ENCODE results near the gene AIM2.
"Not testable (repeated sequence)": the region's sequence is repeated elsewhere in the genome, so short reads cannot be mapped to it uniquely, and the experiment has no call there.

Gene AIM2

DNA sequence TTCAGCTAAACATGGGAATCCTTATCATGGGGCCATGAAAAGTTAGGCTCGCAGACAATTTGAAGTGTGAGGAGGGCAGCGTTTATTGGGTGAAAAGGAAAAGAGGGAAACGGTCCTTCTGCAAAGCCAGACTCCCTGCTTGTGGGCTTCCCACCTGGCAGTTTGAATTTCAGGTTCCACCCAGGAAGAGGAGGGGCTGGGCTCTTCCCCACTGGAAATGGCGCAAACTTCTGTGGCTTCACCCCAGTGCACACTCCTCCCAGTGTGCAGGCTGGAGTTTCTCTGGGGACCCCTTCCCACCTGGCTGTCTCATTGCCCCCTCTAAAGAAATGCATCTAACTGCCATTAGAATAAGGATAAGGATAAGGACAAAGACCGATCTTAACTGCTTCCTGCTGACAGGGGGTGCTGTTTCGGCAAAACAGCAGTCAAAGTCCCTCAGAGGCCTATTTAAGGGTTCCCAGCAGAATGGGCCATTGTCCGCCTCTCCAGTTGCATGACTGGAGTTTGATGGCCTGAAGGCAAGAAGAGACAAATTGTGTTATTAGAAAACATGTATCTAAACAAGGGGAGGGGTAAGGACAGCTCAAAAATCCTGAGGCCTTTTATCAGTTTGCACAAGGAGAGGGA lies 20.4 kb downstream of the AIM2 start:
- H3K36me3 ChIP-seq (ENCODE audit: control insufficient read depth in 1 of 2, insufficient read depth in 2 of 2, low read length in 2 of 2), result peaks cover 19 to 38% of the 10 kb centered on the region in 2 donors
- H3K9me3 ChIP-seq (ENCODE audit: control insufficient read depth in 1 of 2, low read length in 2 of 2), result no peaks in the 10 kb centered on the region
- H3K9ac ChIP-seq (ENCODE audit: low read depth in 1 of 2, low read length in 2 of 2), result no peak overlapping the region
- H3K27ac ChIP-seq (ENCODE audit: low read depth, low read length), result no peak overlapping the region
- no peaks in the 10 kb centered on the region for H3K27me3 ChIP-seq (ENCODE audit: control insufficient read depth in 1 of 2, insufficient read depth in 2 of 2, low read length in 2 of 2)
- H3K4me3 ChIP-seq (ENCODE audit: low read depth in 1 of 2, low read length in 2 of 2), result no peak overlapping the region
- H3K4me1 ChIP-seq (ENCODE audit: control insufficient read depth in 1 of 2, insufficient read depth in 2 of 2, low read length in 2 of 2), result peaks cover 0 to 8% of the 10 kb centered on the region in 2 donors

DNA sequence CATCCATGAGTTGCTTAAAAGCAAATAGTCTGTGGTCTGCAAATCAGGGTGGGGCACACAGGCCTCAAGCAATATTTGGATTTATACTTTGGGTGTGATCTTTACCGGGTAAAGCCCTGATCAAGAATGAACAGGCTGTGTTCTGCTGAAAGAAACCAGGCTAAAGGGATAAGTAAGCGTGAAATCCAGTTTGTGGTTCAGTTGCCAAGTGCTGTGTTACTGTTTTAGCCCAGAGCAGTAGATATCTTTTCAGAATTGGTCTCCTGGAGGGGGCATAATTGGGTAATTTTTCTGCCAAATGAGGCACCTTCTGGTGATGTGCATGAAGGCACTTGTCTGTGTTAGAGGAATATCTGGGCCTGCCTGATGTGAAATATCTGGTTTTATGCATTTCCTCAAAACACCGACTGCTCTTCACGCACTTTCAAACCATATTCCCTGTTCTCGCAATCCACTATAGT lies 21.4 kb downstream of the AIM2 start:
- H3K4me1 ChIP-seq (ENCODE audit: control insufficient read depth in 1 of 2, insufficient read depth in 2 of 2, low read length in 2 of 2), result peaks cover 0 to 8% of the 10 kb centered on the region in 2 donors
- H3K9ac ChIP-seq (ENCODE audit: low read depth in 1 of 2, low read length in 2 of 2), result no peak overlapping the region
- no peaks in the 10 kb centered on the region for H3K9me3 ChIP-seq (ENCODE audit: control insufficient read depth in 1 of 2, low read length in 2 of 2)
- H3K36me3 ChIP-seq (ENCODE audit: control insufficient read depth in 1 of 2, insufficient read depth in 2 of 2, low read length in 2 of 2), result peaks cover 19 to 48% of the 10 kb centered on the region in 2 donors
- no peak overlapping the region for H3K27ac ChIP-seq (ENCODE audit: low read depth, low read length)
- H3K4me3 ChIP-seq (ENCODE audit: low read depth in 1 of 2, low read length in 2 of 2), result no peak overlapping the region
- H3K27me3 ChIP-seq (ENCODE audit: control insufficient read depth in 1 of 2, insufficient read depth in 2 of 2, low read length in 2 of 2), result no peaks in the 10 kb centered on the region

DNA sequence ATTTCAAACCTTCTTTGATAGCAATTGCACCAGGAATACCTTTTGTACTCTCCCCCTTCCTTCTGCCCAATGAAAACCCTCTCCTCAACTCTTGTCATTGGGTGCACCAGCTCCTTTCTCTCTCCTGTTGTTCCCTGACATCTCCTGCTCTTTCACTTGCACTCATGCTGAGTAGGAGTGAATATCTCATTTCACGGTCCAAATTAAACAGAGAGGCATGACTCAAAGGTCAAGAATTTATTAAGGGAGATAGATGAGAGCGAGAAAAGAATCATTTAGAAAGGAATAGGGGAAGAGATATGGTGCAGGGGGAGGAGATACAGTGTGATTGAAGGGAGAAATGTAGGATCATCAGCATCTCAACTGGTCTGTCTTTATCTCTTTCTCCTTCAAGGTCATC lies 22.1 kb downstream of the AIM2 start:
- peaks cover 0 to 8% of the 10 kb centered on the region in 2 donors for H3K4me1 ChIP-seq (ENCODE audit: control insufficient read depth in 1 of 2, insufficient read depth in 2 of 2, low read length in 2 of 2)
- H3K36me3 ChIP-seq (ENCODE audit: control insufficient read depth in 1 of 2, insufficient read depth in 2 of 2, low read length in 2 of 2), result peaks cover 19 to 53% of the 10 kb centered on the region in 2 donors
- no peak overlapping the region for H3K4me3 ChIP-seq (ENCODE audit: low read depth in 1 of 2, low read length in 2 of 2)

DNA sequence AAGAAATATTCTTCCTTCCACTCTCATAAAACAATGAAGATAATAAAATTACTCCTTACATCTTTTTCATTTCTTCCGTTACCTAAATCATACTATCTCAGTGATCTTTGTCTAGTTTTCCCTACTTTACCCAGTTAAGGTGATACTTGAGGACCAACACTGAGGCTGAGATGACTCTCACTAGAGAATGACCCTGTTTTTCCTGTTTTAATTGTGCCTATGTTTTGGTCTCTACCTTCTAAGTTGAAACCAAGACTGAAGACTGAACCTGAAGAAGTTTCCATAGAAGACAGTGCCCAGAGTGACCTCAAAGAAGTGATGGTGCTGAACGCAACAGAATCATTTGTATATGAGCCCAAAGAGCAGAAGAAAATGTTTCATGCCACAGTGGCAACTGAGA lies 25.1 kb downstream of the AIM2 start:
- H3K9ac ChIP-seq (ENCODE audit: low read depth in 1 of 2, low read length in 2 of 2), result no peak overlapping the region
- H3K4me3 ChIP-seq (ENCODE audit: low read depth in 1 of 2, low read length in 2 of 2), result no peak overlapping the region
- H3K4me1 ChIP-seq (ENCODE audit: control insufficient read depth in 1 of 2, insufficient read depth in 2 of 2, low read length in 2 of 2), result peaks cover 0 to 8% of the 10 kb centered on the region in 2 donors
- no peak overlapping the region for H3K27ac ChIP-seq (ENCODE audit: low read depth, low read length)
- H3K36me3 ChIP-seq (ENCODE audit: control insufficient read depth in 1 of 2, insufficient read depth in 2 of 2, low read length in 2 of 2), result peaks cover 19 to 48% of the 10 kb centered on the region in 2 donors
- no peaks in the 10 kb centered on the region for H3K27me3 ChIP-seq (ENCODE audit: control insufficient read depth in 1 of 2, insufficient read depth in 2 of 2, low read length in 2 of 2)
- H3K9me3 ChIP-seq (ENCODE audit: control insufficient read depth in 1 of 2, low read length in 2 of 2), result no peaks in the 10 kb centered on the region

More for the DNA sequence above, 22.1 kb downstream of the AIM2 start:
- H3K27ac ChIP-seq (ENCODE audit: low read depth, low read length), result no peak overlapping the region
- no peaks in the 10 kb centered on the region for H3K9me3 ChIP-seq (ENCODE audit: control insufficient read depth in 1 of 2, low read length in 2 of 2)
- H3K27me3 ChIP-seq (ENCODE audit: control insufficient read depth in 1 of 2, insufficient read depth in 2 of 2, low read length in 2 of 2), result no peaks in the 10 kb centered on the region
- H3K9ac ChIP-seq (ENCODE audit: low read depth in 1 of 2, low read length in 2 of 2), result no peak overlapping the region

DNA sequence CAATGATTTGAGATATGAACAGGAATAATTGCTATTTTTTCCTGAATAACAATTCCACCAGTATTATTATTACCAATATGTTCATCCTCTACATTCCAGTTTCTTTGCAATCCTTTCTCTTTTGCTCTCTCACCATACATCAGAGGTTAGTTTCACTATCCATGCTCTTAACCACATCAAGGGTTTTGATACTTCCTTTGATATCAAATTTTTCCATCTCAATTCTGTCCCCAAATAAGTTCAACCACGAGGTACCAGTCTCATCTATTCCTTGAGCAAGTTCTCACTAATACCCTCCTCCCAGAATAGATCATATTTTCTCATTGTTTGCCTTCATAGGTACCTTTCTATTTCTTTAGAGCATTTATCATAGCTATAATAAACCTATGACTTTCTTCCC lies 30.1 kb downstream of the AIM2 start:
- H3K27me3 ChIP-seq (ENCODE audit: control insufficient read depth in 1 of 2, insufficient read depth in 2 of 2, low read length in 2 of 2); H3K27ac ChIP-seq (ENCODE audit: low read depth, low read length); H3K4me3 ChIP-seq (ENCODE audit: low read depth in 1 of 2, low read length in 2 of 2); H3K4me1 ChIP-seq (ENCODE audit: control insufficient read depth in 1 of 2, insufficient read depth in 2 of 2, low read length in 2 of 2); H3K9me3 ChIP-seq (ENCODE audit: control insufficient read depth in 1 of 2, low read length in 2 of 2); H3K9ac ChIP-seq (ENCODE audit: low read depth in 1 of 2, low read length in 2 of 2): not testable (repeated sequence)
- H3K36me3 ChIP-seq (ENCODE audit: control insufficient read depth in 1 of 2, insufficient read depth in 2 of 2, low read length in 2 of 2), result peaks cover 7 to 30% of the 10 kb centered on the region in 2 donors

DNA sequence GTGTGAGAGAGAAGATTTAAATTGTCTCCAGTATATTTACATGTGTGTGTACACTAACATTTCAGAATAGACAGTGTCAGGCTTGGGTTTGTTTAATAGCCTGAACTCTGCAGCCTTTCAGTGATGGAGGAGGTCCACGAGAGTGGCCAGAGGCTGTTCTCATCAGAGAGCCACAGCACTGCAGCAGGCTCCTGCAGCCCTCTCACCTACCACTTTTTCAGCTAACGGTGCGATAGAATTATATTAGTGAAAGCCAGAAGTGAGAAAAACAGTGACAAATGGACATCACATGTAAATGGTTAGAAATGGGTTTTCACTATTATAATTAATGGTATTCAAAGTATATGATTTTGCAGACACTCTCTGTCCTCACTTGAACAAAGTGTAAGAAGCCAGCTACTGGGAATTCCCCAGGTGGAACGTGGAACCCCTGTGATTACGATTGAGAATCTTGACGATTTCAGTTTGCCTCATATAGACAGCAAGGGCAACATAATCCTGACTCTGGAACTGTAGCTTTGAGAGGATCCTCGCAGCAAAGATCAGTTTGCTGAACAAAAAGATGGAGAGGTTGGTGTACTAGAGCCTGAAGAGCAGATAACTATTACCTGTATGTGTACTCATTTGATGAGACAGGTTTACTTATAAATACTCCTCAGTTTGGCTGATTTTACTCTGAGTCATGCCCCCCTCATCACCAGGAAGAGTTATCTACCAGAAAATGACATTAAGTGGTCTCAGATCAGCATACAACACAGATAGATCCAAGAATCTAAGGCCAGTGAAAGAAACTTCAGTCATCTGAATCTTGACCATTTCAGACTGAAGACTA lies 35.5 kb downstream of the AIM2 start:
- Histone ChIP-seq H3K36me3 (ENCODE audit: control insufficient read depth in 1 of 2, insufficient read depth in 2 of 2, low read length in 2 of 2) (peaks cover 21 to 52% of the 10 kb centered on the region in 2 donors), H3K4me1 (ENCODE audit: control insufficient read depth in 1 of 2, insufficient read depth in 2 of 2, low read length in 2 of 2) (no peaks in the 10 kb centered on the region)

DNA sequence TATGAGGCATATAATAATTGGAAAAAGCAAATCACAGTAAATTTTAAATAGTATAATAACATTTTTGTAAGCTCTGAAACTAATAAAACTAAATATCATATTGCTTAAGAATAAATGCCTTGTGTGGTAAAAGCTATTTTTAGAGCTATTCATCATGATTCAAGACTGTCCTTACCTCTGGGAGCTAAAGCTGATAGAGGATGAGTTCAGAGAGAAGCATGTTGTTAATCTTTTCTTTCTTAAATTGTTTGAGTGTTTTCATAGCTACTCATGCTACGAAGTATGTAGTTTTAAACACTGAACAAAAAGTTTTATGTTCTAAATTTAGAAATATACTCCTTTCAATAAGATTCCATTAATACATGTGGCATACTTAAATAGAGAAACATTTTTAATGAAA lies 36.4 kb downstream of the AIM2 start:
- Histone ChIP-seq H3K9ac (ENCODE audit: low read depth in 1 of 2, low read length in 2 of 2) (no peak overlapping the region), H3K27ac (ENCODE audit: low read depth, low read length) (no peak overlapping the region), H3K4me1 (ENCODE audit: control insufficient read depth in 1 of 2, insufficient read depth in 2 of 2, low read length in 2 of 2) (no peaks in the 10 kb centered on the region), H3K36me3 (ENCODE audit: control insufficient read depth in 1 of 2, insufficient read depth in 2 of 2, low read length in 2 of 2) (peaks cover 26 to 56% of the 10 kb centered on the region in 2 donors), H3K9me3 (ENCODE audit: control insufficient read depth in 1 of 2, low read length in 2 of 2) (no peaks in the 10 kb centered on the region), H3K4me3 (ENCODE audit: low read depth in 1 of 2, low read length in 2 of 2) (no peak overlapping the region), H3K27me3 (ENCODE audit: control insufficient read depth in 1 of 2, insufficient read depth in 2 of 2, low read length in 2 of 2) (no peaks in the 10 kb centered on the region)

More for the DNA sequence above, 35.5 kb downstream of the AIM2 start:
- no peak overlapping the region for H3K27ac ChIP-seq (ENCODE audit: low read depth, low read length)
- no peaks in the 10 kb centered on the region for H3K27me3 ChIP-seq (ENCODE audit: control insufficient read depth in 1 of 2, insufficient read depth in 2 of 2, low read length in 2 of 2)
- no peaks in the 10 kb centered on the region for H3K9me3 ChIP-seq (ENCODE audit: control insufficient read depth in 1 of 2, low read length in 2 of 2)
- no peak overlapping the region for H3K4me3 ChIP-seq (ENCODE audit: low read depth in 1 of 2, low read length in 2 of 2)
- H3K9ac ChIP-seq (ENCODE audit: low read depth in 1 of 2, low read length in 2 of 2), result no peak overlapping the region

DNA sequence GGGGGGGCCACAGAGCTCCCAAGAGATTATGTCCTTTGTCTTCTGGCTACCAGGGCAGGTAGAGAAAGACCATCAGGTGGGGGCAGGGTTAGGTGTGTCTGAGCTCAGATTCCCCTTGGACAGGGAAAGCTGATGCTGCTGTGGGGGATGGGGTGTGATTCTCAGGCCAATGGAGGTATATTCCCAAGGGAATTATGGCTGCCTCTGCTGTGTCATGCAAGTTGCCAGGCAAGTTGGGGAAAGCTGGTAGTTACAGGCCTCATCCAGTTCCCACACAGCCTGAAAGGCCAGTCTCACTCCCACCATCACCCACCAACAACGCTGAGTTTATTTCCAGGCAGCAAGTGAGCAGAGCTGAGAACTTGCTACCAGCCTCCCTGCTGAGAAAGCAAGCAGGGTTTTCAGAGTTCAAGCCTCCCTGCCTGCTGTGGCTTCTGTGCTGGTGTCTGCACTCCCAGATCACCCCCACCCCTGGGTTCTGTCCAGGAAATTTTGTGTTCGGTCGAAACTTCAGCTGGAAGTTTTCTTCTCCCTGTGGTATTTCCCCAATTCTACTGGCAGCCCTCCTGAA lies 45.6 kb downstream of the AIM2 start:
- no peak overlapping the region for H3K9ac ChIP-seq (ENCODE audit: low read depth in 1 of 2, low read length in 2 of 2)
- H3K9me3 ChIP-seq (ENCODE audit: control insufficient read depth in 1 of 2, low read length in 2 of 2), result no peaks in the 10 kb centered on the region
- H3K27ac ChIP-seq (ENCODE audit: low read depth, low read length), result no peak overlapping the region
- no peaks in the 10 kb centered on the region for H3K27me3 ChIP-seq (ENCODE audit: control insufficient read depth in 1 of 2, insufficient read depth in 2 of 2, low read length in 2 of 2)
- H3K4me1 ChIP-seq (ENCODE audit: control insufficient read depth in 1 of 2, insufficient read depth in 2 of 2, low read length in 2 of 2), result no peaks in the 10 kb centered on the region
- H3K4me3 ChIP-seq (ENCODE audit: low read depth in 1 of 2, low read length in 2 of 2), result no peak overlapping the region
- H3K36me3 ChIP-seq (ENCODE audit: control insufficient read depth in 1 of 2, insufficient read depth in 2 of 2, low read length in 2 of 2), result peaks cover 7 to 38% of the 10 kb centered on the region in 2 donors

DNA sequence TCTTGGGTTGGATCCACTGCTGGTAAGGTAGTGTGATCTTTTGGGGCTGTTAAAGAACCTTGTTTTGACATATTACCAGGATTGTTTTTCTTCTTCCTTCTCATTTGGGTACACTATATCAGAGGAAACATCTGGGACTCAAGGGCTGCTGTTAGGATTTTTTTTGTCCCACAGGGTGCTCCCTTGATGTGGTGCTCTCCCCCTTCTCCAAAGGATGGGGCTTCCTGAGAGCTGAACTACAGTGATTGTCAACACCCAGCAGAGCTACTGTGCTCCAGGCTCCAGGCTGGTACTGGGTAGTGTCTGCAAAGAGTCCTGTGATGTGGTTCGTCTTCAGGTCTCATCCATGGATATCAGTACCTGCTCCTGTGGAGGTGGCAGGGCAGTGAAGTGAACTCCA lies 46.3 kb downstream of the AIM2 start:
- no peaks in the 10 kb centered on the region for H3K9me3 ChIP-seq (ENCODE audit: control insufficient read depth in 1 of 2, low read length in 2 of 2)
- H3K4me3 ChIP-seq (ENCODE audit: low read depth in 1 of 2, low read length in 2 of 2), result no peak overlapping the region
- no peak overlapping the region for H3K9ac ChIP-seq (ENCODE audit: low read depth in 1 of 2, low read length in 2 of 2)
- H3K27ac ChIP-seq (ENCODE audit: low read depth, low read length), result no peak overlapping the region
- no peaks in the 10 kb centered on the region for H3K27me3 ChIP-seq (ENCODE audit: control insufficient read depth in 1 of 2, insufficient read depth in 2 of 2, low read length in 2 of 2)
- H3K4me1 ChIP-seq (ENCODE audit: control insufficient read depth in 1 of 2, insufficient read depth in 2 of 2, low read length in 2 of 2), result no peaks in the 10 kb centered on the region
- peaks cover 4 to 35% of the 10 kb centered on the region in 2 donors for H3K36me3 ChIP-seq (ENCODE audit: control insufficient read depth in 1 of 2, insufficient read depth in 2 of 2, low read length in 2 of 2)

DNA sequence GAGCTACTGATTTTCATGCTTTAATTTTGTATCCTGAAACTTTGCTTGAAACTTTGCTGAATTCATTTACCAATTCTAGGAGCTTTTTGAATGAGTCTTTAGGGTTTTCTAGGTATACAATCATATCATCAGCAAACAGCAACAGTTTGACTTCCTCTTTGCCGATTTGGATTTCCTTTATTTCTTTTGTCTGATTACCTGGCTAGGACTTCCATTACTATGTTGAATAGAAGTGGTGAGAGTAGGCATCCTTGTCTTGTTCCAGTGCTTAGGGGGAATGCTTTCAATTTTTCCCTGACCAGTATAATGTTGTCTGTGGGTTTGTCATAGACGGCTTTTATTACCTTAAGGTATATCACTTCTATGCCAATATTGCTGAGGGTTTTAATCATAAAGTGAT lies 49.7 kb downstream of the AIM2 start:
- not testable (repeated sequence) for H3K4me1 ChIP-seq (ENCODE audit: control insufficient read depth in 1 of 2, insufficient read depth in 2 of 2, low read length in 2 of 2); H3K27me3 ChIP-seq (ENCODE audit: control insufficient read depth in 1 of 2, insufficient read depth in 2 of 2, low read length in 2 of 2); H3K9ac ChIP-seq (ENCODE audit: low read depth in 1 of 2, low read length in 2 of 2); H3K4me3 ChIP-seq (ENCODE audit: low read depth in 1 of 2, low read length in 2 of 2); H3K27ac ChIP-seq (ENCODE audit: low read depth, low read length); H3K9me3 ChIP-seq (ENCODE audit: control insufficient read depth in 1 of 2, low read length in 2 of 2)
- peaks cover 0 to 22% of the 10 kb centered on the region in 2 donors for H3K36me3 ChIP-seq (ENCODE audit: control insufficient read depth in 1 of 2, insufficient read depth in 2 of 2, low read length in 2 of 2)

Data from duodenal mucosa (tissue), 2 donors.